Smooth muscle cell (in vitro differentiated cells): ENCODE results near the gene SREK1. TPM values are rescaled to one million over a fixed set of nuclear protein-coding genes. Genes with fewer than 3 reads are reported as not detected.

Experiments used
- DNase-seq: peaks from one replicate; lab custom pipeline; 2025; ENCODE audit not compliant: unreplicated experiment; lab: John Stamatoyannopoulos, UW
- H2AFZ ChIP-seq: fragments of 200-600 bp; sonication (generic); 2 replicates; pipeline ENCODE4 v1.6.0; 2016; ENCODE audit warnings: antibody characterized with exemption, low read depth, mild to moderate bottlenecking
- H3F3A ChIP-seq: fragments of 200-600 bp; sonication (generic); 2 replicates; pipeline ENCODE4 v1.6.0; 2017; ENCODE audit warnings: antibody characterized with exemption, low read depth
- H3K27ac ChIP-seq: fragments of 200-600 bp; sonication (generic); 2 replicates; pipeline ENCODE4 v1.5.1; 2016; ENCODE audit warnings: low read depth, mild to moderate bottlenecking
- H3K27me3 ChIP-seq: fragments of 200-600 bp; sonication (generic); 2 replicates; pipeline ENCODE4 v1.6.1; 2016; ENCODE audit warnings: low read depth, mild to moderate bottlenecking
- H3K36me3 ChIP-seq: fragments of 200-600 bp; sonication (generic); 2 replicates; pipeline ENCODE4 v1.5.1; 2016; ENCODE audit warnings: low read depth
- H3K4me1 ChIP-seq: fragments of 200-600 bp; sonication (generic); 2 replicates; pipeline ENCODE4 v1.5.1; 2016; ENCODE audit warnings: low read depth
- H3K4me2 ChIP-seq: fragments of 200-600 bp; sonication (generic); 2 replicates; pipeline ENCODE4 v1.6.0; 2016; ENCODE audit warnings: mild to moderate bottlenecking
- H3K4me3 ChIP-seq: fragments of 200-600 bp; sonication (generic); 2 replicates; pipeline ENCODE4 v1.5.1; 2016; ENCODE audit warnings: mild to moderate bottlenecking
- H3K79me2 ChIP-seq: fragments of 200-600 bp; sonication (generic); 2 replicates; pipeline ENCODE4 v1.6.0; 2016; ENCODE audit warnings: low read depth, mild to moderate bottlenecking
- H3K9ac ChIP-seq: fragments of 200-600 bp; sonication (generic); 2 replicates; pipeline ENCODE4 v1.6.0; 2016; ENCODE audit warnings: low read depth
- H3K9me3 ChIP-seq: fragments of 200-600 bp; sonication (generic); replicated peaks from 2 replicates; pipeline ENCODE4 v1.5.1; 2016; ENCODE audit warnings: low read depth
- H4K20me1 ChIP-seq: fragments of 200-600 bp; sonication (generic); 2 replicates; pipeline ENCODE4 v1.6.0; 2016; ENCODE audit warnings: low read depth
- CTCF ChIP-seq: fragments of 200-600 bp; sonication (generic); IDR thresholded peaks from 2 replicates; pipeline ENCODE4 v1.5.1; 2017; ENCODE audit warnings: borderline replicate concordance, mild to moderate bottlenecking, antibody characterized with exemption; ENCODE audit not compliant: insufficient read depth, poor library complexity, severe bottlenecking
- WGBS: methylation state at CpG from one replicate; pipeline ENCODE4 v1.1.7; 2016; ENCODE audit warnings: low lambda C conversion rate; 5-methylcytosine and 5-hydroxymethylcytosine counted together
- polyA plus RNA-seq: library from polyadenylated mRNA; unstranded; fragments of >200 nt; fragmentation: Nextera tagmentation; extraction: Ambion mirVana; gene quantifications from 2 replicates; pipeline ENCODE4 v1.2.1, GENCODE V29; 2016
- total RNA-seq: library from RNA; depleted of rRNA; stranded (reverse); fragments of >200 nt; gene quantifications from 2 replicates; pipeline ENCODE4 v1.2.3, GENCODE V29; 2014

The SREK1 gene, protein sequence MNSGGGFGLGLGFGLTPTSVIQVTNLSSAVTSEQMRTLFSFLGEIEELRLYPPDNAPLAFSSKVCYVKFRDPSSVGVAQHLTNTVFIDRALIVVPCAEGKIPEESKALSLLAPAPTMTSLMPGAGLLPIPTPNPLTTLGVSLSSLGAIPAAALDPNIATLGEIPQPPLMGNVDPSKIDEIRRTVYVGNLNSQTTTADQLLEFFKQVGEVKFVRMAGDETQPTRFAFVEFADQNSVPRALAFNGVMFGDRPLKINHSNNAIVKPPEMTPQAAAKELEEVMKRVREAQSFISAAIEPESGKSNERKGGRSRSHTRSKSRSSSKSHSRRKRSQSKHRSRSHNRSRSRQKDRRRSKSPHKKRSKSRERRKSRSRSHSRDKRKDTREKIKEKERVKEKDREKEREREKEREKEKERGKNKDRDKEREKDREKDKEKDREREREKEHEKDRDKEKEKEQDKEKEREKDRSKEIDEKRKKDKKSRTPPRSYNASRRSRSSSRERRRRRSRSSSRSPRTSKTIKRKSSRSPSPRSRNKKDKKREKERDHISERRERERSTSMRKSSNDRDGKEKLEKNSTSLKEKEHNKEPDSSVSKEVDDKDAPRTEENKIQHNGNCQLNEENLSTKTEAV
- total RNA-seq (70.9 and 83.7 TPM in 2 replicates), polyA plus RNA-seq (31.0 and 43.7 TPM in 2 replicates)

DNA sequence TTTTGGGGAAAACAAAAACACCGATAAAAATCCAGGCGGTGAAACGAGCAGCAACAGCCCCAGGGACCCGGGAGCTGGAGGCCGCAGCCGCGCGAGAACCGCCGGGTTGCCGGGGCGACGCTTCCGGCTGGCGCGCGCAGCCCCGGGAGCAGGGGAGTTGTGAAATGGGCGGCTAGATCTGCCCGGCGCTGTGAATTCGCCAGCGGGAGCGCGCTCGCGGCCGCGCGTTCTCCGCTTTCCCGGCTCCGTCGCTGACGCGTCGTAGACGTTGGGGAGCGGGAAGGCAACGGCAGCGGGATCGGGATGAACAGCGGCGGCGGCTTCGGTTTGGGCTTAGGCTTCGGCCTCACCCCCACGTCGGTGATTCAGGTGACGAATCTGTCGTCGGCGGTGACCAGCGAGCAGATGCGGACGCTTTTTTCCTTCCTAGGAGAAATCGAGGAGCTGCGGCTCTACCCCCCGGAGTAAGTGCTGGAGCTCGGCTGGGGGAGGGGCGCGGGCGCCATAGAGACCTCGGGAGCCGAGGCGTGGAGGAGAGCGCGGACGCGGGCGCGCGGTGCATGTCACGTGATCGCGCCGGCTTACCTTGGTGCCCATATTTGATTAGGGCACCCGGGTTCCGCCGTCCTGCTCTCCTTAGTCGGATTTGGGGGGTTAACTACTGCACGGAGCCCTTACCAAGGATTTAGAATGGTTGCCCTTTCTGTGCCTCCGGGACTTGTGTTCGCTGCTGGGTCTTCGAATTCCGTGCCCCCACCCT, at the start of gene SREK1:
Gene SREK1, plus strand, starts transcription at position 227 of the 760 bp plus-strand sequence. Its CDS starts 77 bp downstream, at position 304.
- Histone ChIP-seq H3K27me3 (no peaks in the 10 kb centered on the region), H3K4me1 (peaks cover 25% of the 10 kb centered on the region), H3K79me2 (peaks cover 42% of the 10 kb centered on the region), H3K27ac (peak within 1 kb of the TSS; percentile 98), H3K9me3 (no peaks in the 10 kb centered on the region), H3K36me3 (no peaks in the 10 kb centered on the region), H3F3A (no peaks in the 10 kb centered on the region), H3K9ac (peak within 1 kb of the TSS; percentile 98), H3K4me2 (peak within 1 kb of the TSS; percentile 94), H3K4me3 (peak within 1 kb of the TSS; percentile 84), H2AFZ (peak within 1 kb of the TSS; percentile 79), H4K20me1 (peaks cover 33% of the 10 kb centered on the region)
- TF ChIP-seq CTCF: no peak
- peak; percentile 94 for DNase-seq
- WGBS: under 1% methylated on average over 86 of the region's 86 CpGs

DNA sequence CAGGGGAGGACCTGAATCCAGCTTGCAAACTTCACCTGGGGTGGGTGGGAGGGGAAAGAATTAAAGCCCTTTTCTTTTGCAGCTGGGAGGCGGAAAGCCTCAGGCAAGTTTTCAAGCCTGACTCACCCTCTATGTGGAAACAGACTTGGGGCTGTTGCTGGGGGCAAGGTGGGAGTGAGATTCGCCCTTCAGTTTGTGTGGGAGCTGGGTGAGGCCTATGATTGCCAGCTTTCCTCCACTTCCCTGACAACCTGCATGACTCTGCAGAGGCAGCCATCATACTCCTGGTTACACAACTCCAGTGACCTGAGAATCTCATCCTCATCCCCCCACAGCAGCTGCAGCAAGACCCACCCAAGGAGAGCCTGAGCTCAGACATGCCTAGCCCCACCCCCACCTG, 43.2 kb upstream of the SREK1 start:
- Histone ChIP-seq H3K4me2 (no peak overlapping the region), H3K4me1 (no peaks in the 10 kb centered on the region), H3K79me2 (no peaks in the 10 kb centered on the region), H4K20me1 (no peaks in the 10 kb centered on the region), H3K27ac (no peak overlapping the region), H3K4me3 (no peak overlapping the region), H3F3A (no peaks in the 10 kb centered on the region), H3K9ac (no peak overlapping the region), H3K36me3 (no peaks in the 10 kb centered on the region), H3K9me3 (peaks cover 5% of the 10 kb centered on the region), H3K27me3 (no peaks in the 10 kb centered on the region), H2AFZ (no peak overlapping the region)
- no peak for TF ChIP-seq CTCF
- WGBS: 100% methylated on average over 2 of the region's 2 CpGs
- DNase-seq: no peak

- no peak overlapping the region for H3K27ac ChIP-seq
These were observed 30.9 kb upstream of the SREK1 start for GRCh38 chr5:66113160-66113559.

More at GRCh38 chr5:66113160-66113559, 30.9 kb upstream of the SREK1 start:
- 85% methylated on average over 2 of the region's 2 CpGs for WGBS
- DNase-seq: no peak
- no peaks in the 10 kb centered on the region for H3F3A ChIP-seq
- H3K9me3 ChIP-seq: no peaks in the 10 kb centered on the region
- no peaks in the 10 kb centered on the region for H3K36me3 ChIP-seq
- H3K9ac ChIP-seq: no peak overlapping the region
- H4K20me1 ChIP-seq: no peaks in the 10 kb centered on the region
- H3K4me3 ChIP-seq: no peak overlapping the region
- TF ChIP-seq CTCF: no peak
- no peaks in the 10 kb centered on the region for H3K4me1 ChIP-seq
- no peaks in the 10 kb centered on the region for H3K27me3 ChIP-seq
- H3K79me2 ChIP-seq: no peaks in the 10 kb centered on the region
- H3K4me2 ChIP-seq: no peak overlapping the region
- H2AFZ ChIP-seq: no peak overlapping the region
